GM21360 (cell line): ENCODE results near the gene GPA33.

ENCODE experiments used
- ATAC-seq: cut with Tn5 transposase; IDR thresholded peaks from one replicate; pipeline ENCODE4 v1.9.1; 2021; ENCODE audit warnings: mild to moderate bottlenecking, moderate library complexity; ENCODE audit not compliant: unreplicated experiment

The GPA33 gene, protein sequence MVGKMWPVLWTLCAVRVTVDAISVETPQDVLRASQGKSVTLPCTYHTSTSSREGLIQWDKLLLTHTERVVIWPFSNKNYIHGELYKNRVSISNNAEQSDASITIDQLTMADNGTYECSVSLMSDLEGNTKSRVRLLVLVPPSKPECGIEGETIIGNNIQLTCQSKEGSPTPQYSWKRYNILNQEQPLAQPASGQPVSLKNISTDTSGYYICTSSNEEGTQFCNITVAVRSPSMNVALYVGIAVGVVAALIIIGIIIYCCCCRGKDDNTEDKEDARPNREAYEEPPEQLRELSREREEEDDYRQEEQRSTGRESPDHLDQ

DNA sequence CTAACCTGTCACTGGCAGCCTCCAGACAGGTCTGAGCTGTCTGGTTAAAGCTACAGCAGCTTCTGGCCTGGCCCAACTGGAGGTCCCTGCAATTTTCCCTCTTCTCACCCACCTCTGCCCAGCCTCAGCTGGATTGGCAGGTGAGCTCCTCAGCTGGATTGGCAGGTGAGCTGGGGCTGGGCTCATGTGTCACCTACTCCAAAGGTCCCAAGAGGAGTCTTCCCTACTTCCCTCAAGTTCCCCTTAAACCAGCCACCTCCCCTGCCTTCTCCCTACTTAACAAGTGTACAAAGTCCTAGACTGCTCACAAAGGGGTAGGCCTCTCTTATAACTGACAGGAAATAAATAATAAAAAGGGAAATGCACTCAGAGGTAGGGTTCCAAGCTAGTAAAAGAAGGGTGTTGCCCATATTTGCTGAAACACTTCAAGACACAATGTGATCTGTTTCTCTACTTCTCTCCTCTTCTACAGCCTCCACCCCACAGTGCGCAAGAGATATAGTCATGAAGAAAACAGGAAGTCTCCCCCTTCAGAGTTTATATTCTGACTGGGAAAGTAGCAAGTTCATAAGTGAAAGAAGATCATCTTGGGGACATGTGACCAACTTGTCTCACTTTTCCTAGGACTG lies at the start of gene GPA33:
Gene GPA33 (minus strand): TSS at position 64 of the 629 bp plus-strand sequence. CDS start 90 bp downstream, outside the sequence.
- no peak for ATAC-seq

DNA sequence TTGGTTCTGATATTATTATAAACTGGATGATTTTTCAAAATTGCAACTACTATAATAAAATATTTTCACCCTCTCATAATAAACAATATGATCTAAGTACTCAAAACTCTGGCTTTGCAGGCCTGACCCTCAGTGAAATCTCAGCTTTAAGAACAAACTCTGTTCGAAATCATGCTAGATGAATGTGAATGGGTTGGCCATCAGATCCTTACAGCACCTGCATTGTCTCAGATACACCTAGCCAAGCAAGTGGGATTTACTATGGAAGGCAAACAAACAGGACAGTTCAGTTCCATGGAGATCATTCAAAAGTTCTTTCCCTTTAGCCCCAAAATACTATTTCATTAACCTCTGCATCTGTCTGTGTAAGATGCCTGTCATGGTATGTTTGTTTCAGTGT lies 48.5 kb upstream of the GPA33 start:
- no peak for ATAC-seq

DNA sequence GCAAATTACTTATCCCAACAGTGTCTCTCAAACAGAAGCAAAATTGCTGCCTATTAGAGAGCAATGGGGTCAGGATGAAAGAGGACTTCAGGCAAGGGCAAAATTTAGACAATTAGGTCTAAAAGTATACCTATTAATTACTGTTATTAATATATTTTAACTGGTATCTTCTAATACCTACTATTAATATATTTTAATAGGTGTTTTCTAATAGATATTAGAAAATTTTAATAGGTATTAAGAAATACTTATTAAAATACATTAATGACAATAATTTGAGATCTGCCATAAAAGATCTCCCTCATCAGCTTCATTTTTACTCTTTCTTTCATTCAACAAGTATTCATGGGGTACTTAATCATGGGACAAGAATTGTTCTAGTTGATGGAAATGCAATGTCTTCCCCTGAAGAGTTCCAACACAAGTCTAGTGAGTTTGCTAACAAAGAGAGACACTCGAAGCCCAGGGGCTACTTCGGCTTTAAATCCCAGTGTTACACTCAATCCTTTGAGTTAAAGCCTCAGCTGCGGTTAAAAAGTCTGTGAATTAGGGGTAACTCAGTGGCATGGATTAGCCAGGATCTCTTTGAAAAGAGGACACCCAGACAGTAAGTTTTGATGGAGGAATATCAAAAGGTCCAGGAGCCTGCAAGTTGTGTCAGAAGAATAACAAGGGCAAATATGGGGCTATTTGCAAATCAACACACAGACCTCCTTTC lies 47.8 kb upstream of the GPA33 start:
- no peak for ATAC-seq

DNA sequence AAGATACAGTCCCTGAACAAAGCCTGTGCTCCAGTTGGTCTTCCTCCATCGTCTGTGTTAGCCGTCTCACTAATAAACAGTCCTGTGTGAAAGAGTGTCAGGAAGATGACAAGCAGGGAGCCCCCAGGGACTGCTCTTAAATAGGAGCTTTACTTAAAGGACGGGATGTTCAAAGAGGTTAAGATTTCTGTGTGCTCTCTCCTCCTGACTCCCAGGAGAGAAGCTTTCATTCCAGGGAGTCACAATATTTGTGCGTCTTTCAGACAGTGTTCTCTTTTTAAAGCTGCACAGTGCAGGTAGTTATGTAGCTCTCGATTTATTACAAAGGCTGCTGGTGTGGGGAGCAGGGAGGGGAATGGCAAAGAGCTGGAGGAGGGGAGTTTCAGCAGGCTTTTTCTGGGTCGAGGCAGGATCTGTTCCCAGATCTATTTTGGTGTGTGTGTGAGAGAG lies 47.2 kb upstream of the GPA33 start:
- ATAC-seq, result no peak

DNA sequence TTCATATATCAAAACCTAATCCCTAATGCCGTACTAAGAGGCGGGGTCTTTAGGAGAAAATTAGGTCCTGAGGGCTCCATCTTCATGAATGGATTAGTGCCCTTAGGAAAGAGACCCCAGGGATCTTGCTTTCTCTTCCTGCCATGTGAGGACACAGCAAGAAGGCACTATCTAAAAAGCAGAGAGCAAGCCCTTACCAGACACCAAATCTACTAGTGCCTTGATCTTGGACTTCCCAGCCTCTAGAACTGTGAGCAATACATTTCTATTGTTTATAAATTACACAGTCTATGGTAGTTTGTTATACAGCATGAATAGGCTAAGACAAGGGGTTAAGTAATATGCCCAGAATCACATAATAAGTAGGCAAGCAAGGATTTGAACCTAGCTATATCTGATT lies 46.6 kb upstream of the GPA33 start:
- no peak for ATAC-seq

DNA sequence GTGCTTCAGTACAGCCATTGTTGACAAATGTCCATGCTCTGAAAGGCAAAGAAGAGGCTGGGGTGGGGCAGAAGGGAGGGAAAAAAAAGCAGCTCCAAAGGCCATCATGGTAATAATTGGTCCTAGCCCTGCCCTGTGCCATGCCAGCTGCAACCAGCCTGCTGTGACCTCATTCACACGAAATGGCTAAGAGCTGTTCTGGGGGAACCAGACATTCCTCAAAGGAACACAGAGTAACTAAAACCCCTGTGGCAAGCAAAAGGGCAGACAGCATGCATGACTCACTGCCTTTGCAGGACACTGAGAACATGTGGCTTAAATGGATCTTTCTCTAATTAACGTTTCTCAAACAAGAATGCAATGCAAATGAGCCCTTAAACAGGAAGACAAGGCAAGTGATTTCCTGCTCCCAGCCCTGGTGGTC lies 46.0 kb upstream of the GPA33 start:
- no peak for ATAC-seq

DNA sequence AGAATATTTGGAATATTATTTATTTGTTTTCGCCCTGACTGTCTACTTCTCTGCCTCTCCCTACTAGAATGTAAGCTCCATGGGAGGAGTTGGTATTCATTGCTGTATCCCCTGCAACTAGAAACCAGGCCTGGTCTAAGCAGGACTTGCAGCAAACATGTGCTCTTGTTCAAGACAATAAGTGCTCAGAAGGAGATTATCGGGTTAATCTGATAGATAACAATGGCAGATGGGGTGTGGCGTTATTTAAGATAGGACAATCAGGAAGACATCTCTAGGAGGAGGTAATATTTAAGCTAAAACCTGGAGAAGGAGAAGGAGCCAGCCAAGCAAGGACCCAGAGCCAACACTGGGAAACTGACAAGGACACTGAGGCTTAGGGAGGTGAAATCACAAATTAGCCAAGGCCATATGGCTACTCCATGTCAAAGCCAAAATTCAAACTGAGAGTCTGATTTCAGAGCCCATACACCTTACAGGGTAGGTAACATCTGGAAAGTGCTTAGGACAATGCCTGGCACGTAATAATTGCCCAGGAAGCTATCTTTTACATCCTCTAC lies 45.2 kb upstream of the GPA33 start:
- ATAC-seq, result no peak

DNA sequence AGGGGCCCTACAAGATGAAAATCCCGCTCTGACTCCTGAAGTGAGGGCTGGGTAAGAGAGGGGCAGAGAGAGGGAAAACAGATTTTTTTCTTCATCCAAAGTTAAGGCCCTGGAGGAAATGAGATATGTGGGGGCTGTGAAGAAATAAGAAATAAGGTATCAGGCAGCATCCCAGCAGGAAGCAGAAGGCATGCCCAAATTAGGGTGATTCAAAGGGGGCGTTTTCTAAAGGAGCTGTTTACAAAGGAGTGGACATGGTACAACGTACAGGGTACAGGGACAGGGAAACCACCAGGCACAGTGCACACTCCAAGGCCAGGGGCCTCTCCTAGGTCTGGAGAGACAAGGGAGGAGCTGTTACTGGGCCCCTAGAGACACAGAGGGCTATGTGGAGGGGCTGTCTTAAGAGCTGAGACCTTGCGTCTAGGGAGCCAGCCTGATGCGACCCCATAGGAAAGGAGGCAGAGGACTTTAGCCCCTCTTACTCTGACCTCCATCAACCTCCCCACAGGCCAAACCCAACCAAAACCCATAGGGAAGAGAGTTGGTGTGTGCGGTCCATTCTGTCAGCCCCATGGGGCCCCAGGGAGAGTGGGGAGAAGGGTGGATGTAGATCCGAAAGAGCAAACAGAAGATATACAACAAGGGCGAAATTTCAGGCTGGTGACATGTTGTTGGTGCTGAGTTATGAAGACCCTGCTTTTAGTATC lies 42.3 kb upstream of the GPA33 start:
- no peak for ATAC-seq

DNA sequence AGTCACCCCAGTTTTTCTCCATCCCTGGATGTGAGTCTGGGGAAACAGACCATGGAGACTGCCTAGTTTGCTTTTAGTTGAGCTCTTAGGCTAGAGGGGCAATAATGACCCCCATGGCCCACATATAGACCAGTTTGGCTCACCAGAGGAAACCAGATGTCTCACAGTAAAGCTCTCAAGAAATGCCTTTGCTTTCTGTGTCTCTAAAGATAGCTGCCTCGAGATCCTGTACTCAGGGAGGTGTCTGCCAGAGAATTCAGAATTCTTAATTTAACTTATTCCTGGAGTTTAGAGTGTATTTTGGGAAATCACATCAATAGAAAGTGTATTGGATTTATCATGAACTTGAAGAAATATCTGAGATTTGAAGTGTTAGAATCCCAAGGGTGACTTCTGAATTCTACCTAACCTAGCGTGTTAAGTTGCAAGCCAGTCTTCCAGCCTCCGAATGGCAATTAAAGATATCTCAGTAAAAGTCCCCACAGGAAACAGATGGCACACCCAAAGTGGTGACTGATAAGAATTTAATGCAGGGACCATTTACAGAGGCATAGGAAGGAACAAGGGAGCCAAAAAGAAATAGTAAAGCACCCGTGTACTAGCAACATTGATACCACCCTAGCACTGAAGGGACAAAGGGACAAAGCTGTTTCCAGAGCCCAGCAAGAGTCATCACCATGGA lies 40.8 kb upstream of the GPA33 start:
- no peak for ATAC-seq

DNA sequence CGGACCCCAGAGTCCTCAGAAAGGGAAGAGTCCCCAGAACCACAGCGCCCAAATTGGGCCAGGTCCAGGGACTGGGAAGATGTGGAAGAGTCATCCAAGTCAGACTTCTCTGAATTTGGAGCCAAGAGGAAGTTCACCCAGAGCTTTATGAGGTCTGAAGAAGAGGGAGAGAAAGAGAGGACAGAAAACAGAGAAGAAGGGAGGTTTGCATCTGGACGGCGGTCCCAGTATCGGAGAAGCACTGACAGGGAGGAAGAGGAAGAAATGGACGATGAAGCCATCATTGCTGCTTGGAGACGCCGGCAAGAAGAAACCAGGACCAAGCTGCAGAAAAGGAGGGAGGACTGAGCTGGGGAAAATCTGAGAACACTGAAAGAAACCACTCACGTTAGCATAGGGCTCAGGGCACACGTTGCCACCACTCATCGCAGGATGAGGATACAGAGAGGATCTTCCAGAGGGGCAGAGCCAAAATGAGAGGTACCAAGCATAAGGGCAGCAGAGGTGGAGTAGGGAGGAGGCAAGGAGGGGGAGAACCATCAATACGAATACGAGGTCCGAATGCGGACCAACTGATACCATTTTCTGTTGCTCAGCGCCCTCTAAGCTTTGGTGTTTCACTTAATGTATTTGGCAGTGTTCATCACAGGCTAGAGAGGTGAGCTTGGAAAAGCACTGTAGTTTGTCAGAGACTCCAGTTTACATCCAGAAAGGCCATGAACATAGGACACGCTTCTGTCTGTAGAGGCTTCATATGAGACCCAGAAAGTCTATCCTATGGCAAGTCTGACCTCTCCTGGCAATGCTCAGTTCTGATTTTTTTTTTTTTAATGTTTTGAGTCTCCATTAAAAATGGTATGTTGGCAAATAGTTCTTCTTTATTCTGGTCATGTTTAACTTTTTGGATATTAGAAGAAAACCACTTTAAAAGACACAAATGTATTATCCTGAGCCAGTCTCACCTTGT lies 38.4 kb upstream of the GPA33 start:
- no peak for ATAC-seq

DNA sequence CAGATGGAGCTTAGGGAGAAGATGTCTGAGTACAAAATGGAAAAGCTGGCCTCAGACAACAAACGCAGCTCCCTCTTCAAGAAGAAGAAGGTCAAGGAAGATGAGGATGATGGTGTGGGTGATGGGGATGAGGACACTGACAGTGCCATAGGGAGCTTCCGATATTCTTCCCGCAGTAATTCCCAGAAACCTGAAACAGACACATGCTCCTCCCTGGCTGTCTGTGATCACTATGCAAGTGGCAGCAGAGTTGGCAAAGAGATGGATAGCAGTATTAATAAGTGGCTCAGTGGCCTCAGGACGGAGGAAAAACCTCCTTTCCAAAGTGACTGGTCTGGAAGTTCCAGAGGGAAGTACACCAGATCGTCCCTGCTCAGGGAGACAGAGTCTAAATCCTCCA lies 37.5 kb upstream of the GPA33 start:
- no peak for ATAC-seq

DNA sequence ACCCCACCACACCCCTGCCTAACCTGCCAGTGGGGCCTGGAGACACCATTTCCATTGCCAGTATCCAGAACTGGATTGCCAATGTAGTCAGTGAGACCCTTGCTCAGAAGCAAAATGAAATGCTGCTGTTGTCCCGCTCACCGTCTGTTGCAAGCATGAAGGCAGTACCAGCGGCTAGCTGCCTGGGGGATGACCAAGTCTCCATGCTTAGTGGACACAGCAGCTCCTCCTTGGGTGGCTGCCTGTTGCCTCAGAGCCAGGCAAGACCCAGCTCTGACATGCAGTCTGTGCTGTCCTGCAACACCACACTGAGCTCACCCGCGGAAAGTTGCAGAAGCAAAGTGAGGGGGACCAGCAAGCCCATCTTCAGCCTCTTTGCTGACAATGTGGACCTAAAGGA lies 37.1 kb upstream of the GPA33 start:
- ATAC-seq, result no peak

DNA sequence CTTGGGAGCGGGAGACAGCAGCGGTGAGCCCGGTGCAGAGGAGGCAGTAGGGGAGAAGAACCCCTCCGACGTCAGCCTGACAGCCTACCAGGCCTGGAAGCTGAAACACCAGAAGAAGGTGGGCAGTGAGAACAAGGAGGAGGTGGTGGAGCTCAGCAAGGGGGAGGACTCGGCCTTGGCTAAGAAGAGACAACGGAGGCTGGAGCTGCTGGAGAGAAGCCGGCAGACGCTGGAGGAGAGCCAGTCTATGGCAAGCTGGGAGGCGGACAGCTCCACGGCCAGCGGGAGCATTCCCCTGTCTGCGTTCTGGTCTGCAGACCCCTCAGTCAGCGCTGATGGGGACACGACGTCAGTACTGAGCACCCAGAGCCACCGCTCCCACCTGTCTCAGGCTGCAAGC lies 36.6 kb upstream of the GPA33 start:
- no peak for ATAC-seq

DNA sequence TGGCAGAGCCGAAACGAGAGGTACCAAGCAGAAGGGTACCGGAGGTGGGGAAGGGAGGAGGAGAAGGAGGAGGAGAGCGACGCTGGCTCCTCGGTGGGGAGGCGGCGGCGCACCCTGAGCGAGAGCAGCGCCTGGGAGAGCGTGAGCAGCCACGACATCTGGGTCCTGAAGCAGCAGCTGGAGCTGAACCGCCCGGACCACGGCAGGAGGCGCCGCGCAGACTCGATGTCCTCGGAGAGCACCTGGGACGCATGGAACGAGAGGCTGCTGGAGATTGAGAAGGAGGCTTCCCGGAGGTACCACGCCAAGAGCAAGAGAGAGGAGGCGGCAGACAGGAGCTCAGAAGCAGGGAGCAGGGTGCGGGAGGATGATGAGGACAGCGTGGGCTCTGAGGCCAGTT lies 36.1 kb upstream of the GPA33 start:
- no peak for ATAC-seq

DNA sequence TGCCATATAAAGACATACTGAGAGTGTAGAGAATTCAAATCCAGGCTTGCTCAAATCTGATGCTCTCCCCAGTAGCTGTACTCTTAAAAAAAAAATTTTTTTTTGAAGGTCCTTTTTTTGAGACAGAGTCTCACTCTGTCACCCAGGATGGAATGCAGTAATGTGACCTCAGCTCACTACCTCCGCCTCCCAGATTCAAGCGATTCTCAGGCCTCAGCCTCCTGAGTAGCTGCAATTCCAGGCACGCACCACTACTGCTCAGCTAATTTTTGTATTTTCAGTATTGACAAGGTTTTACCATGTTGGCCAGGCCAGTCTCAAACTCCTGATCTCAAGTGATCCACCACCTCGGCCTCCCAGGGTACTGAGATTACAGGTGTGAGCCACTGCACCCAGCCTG lies 32.4 kb upstream of the GPA33 start:
- no peak for ATAC-seq

DNA sequence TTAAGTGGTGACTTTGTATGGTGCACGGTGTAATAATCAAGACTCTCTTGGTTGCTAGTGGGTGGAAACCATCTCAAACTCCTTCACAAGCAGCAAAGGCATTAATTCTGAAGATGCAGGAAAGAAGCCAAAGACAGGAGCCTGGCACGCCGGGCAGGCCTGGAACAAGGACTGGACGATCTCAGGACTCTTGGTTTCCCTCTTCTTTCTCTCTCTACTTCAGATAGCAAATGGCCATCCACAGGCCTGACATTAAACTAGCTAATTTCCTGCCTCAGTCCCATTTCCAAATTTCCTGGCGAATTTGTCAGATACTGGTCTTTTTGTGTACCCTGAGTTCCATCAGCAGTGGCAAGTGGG lies 31.9 kb upstream of the GPA33 start:
- no peak for ATAC-seq

DNA sequence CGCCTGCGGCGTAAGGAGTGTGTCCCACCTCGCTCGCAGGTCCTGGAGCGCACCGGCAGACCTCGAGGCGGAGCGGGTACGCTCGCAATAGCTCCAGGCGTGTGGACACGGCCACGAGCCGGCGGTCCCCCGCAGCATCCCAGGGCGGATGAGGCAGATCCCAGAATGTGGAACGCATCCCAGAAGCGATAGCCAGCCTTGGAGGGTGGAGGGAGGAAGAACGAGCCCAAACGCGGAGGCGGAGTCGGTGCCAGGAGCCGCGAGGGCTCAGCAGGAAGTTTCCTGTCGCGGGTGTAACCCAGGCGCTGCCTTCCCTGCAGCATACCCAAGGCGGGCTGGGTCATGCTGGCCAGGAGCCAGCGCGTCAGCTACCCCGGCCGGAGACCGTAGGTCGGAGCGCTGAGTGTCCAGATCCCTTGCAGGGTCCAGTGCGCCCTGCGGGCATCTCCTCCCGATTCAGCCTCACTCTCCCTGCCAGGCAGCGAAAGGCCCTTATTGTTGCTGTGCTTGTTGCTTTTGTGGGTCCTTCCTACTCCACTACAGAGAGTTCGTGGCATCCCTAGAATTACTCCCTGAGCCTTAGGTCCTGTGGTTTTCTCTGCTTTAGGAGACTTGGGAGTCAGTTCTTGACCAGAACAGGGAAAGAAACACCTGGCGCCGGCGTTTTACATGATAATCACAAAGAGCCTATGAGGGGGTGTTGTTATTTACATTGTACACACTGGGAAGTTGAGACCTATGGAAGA lies 31.4 kb upstream of the GPA33 start:
- no peak for ATAC-seq

DNA sequence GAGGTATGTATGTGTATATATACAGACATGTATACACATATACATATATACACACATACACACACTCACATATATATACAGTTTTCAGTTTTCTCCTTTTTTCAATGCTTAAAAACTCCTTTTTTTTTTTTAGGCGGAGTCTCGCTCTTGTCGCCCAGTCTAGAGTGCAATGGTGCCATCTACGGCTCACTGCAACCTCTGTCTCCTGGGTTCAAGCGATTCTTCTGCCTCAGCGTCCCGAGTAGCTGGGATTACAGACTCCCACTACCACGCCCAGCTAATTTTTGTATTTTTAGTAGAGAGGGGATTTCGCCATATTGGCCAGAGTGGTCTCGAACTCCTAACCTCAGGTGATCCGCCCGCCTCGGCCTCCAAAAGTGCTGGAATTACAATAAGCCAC lies 30.7 kb upstream of the GPA33 start:
- no peak for ATAC-seq

DNA sequence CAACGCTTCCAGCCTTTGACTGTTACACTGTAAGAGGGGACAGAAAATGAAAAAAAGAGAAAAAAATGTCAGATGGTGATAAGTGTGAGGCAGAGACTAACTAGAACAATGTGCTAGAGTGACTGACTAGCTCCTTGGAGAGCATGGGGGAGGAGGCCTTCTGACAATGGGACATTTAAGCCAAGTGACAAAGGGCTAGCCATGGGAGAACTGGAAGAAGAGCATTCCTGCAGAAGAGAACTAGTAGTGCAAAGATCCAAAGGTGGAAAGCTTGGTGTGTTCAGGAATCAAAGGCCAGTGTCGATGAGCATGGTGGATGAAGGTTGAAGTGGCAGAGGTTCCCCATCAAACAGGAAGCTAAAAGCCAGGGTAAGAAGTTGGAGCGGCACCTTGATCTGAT lies 29.5 kb upstream of the GPA33 start:
- no peak for ATAC-seq
